ENCODE results near the gene ABI2.
"Not testable (repeated sequence)": the region's sequence is repeated elsewhere in the genome, so short reads cannot be mapped to it uniquely, and the experiment has no call there.

ABI2 gene

GRCh38 chr2:203301667-203302066, 26.5 kb upstream of the ABI2 start:
- Histone ChIP-seq H3K27me3 (replicated peaks; ENCODE audit: control insufficient read depth, insufficient read depth, low read length) (no peaks in the 10 kb centered on the region), H3K36me3 (ENCODE audit: control insufficient read depth, insufficient read depth, low read length) (no peaks in the 10 kb centered on the region; the same call in 1 of the 2 replicates), H3K4me3 (replicated peaks; ENCODE audit: low read depth, low read length) (no peak overlapping the region)
- no peak for DNase-seq (ENCODE audit: extremely low read depth, insufficient read length)
- no peak for TF ChIP-seq CTCF (IDR thresholded peaks at IDR 0.05; ENCODE audit: insufficient read depth, low read length, poor library complexity, severe bottlenecking)

GRCh38 chr2:203302586-203302985, 25.6 kb upstream of the ABI2 start:
- H3K4me3 ChIP-seq (replicated peaks; ENCODE audit: low read depth, low read length); H3K36me3 ChIP-seq (ENCODE audit: control insufficient read depth, insufficient read depth, low read length); DNase-seq (ENCODE audit: extremely low read depth, insufficient read length); H3K27me3 ChIP-seq (replicated peaks; ENCODE audit: control insufficient read depth, insufficient read depth, low read length): not testable (repeated sequence)

GRCh38 chr2:203310688-203311436, 17.3 kb upstream of the ABI2 start:
- TF ChIP-seq CTCF (IDR thresholded peaks at IDR 0.05; ENCODE audit: insufficient read depth, low read length, poor library complexity, severe bottlenecking): no peak
- Histone ChIP-seq H3K27me3 (replicated peaks; ENCODE audit: control insufficient read depth, insufficient read depth, low read length) (no peaks in the 10 kb centered on the region), H3K36me3 (ENCODE audit: control insufficient read depth, insufficient read depth, low read length) (no peaks in the 10 kb centered on the region; the same call in 1 of the 2 replicates), H3K4me3 (replicated peaks; ENCODE audit: low read depth, low read length) (no peak overlapping the region)
- DNase-seq (ENCODE audit: extremely low read depth, insufficient read length): no peak

GRCh38 chr2:203326356-203326755, 1.8 kb upstream of the ABI2 start:
- Histone ChIP-seq H3K4me3 (replicated peaks; ENCODE audit: low read depth, low read length) (no peak overlapping the region), H3K36me3 (ENCODE audit: control insufficient read depth, insufficient read depth, low read length) (no peaks in the 10 kb centered on the region), H3K27me3 (replicated peaks; ENCODE audit: control insufficient read depth, insufficient read depth, low read length) (no peaks in the 10 kb centered on the region)
- DNase-seq (ENCODE audit: extremely low read depth, insufficient read length): no peak
- TF ChIP-seq CTCF (IDR thresholded peaks at IDR 0.05; ENCODE audit: insufficient read depth, low read length, poor library complexity, severe bottlenecking): no peak

GRCh38 chr2:203327582-203327900, 653 bp upstream of the ABI2 start:
- no peak for DNase-seq (ENCODE audit: extremely low read depth, insufficient read length)
- Histone ChIP-seq H3K4me3 (replicated peaks; ENCODE audit: low read depth, low read length) (peak overlapping the region; percentile 87), H3K36me3 (ENCODE audit: control insufficient read depth, insufficient read depth, low read length) (no peaks in the 10 kb centered on the region), H3K27me3 (replicated peaks; ENCODE audit: control insufficient read depth, insufficient read depth, low read length) (no peaks in the 10 kb centered on the region)
- no peak for TF ChIP-seq CTCF (IDR thresholded peaks at IDR 0.05; ENCODE audit: insufficient read depth, low read length, poor library complexity, severe bottlenecking)

- TF ChIP-seq CTCF (IDR thresholded peaks at IDR 0.05; ENCODE audit: insufficient read depth, low read length, poor library complexity, severe bottlenecking): no peak
- Histone ChIP-seq H3K4me3 (replicated peaks; ENCODE audit: low read depth, low read length) (peak overlapping the region; percentile 87), H3K36me3 (ENCODE audit: control insufficient read depth, insufficient read depth, low read length) (no peaks in the 10 kb centered on the region), H3K27me3 (replicated peaks; ENCODE audit: control insufficient read depth, insufficient read depth, low read length) (no peaks in the 10 kb centered on the region)
- DNase-seq (ENCODE audit: extremely low read depth, insufficient read length): peak; percentile 79
These were observed 756 bp downstream of the ABI2 start for GRCh38 chr2:203328760-203329540.
